Limb (tissue), 2 donors: ENCODE results near the gene CCNH.
A peak's percentile ranks its signal among the peaks of the same experiment; 100 is the strongest.

Source experiments
- DNase-seq, 2 donors: peaks; one replicate each; pipeline ENCODE4 v3.0.0-alpha.2; 2016; ENCODE audit errors: extremely low spot score in 2 of 2

The CCNH gene

GRCh38 chr5:87403899-87404298, 8.8 kb downstream of the CCNH start:
- no peak for DNase-seq

GRCh38 chr5:87403409-87403808, 9.3 kb downstream of the CCNH start:
- no peak for DNase-seq

GRCh38 chr5:87401626-87402025, 11.1 kb downstream of the CCNH start:
- DNase-seq, result no peak

- peak in 1 of 2 donors; percentile 66 for DNase-seq
Measured at GRCh38 chr5:87400305-87400899, 12.3 kb downstream of the CCNH start.

DNA sequence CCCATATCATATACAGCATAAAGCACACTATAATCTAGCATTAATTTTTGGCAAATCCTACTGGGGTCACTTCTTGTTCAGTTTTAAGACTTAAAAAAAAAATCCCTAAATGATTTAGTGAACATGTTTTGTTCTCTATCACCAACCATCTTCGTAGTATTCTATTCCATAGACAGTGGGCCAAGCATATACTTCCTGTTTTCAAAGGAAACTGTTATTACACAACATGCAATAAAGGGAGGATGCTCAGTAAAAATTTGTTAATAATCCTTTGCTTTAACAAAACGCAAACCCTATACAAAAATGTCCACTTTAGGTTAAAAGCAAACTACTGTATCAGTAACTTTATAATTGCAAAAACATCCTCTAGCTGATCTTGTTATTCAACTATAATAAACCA, 13.0 kb downstream of the CCNH start:
- no peak for DNase-seq

GRCh38 chr5:87398981-87399614, 13.6 kb downstream of the CCNH start:
- DNase-seq, result no peak

GRCh38 chr5:87394411-87395165, 18.1 kb downstream of the CCNH start:
- DNase-seq, result no peak

DNA sequence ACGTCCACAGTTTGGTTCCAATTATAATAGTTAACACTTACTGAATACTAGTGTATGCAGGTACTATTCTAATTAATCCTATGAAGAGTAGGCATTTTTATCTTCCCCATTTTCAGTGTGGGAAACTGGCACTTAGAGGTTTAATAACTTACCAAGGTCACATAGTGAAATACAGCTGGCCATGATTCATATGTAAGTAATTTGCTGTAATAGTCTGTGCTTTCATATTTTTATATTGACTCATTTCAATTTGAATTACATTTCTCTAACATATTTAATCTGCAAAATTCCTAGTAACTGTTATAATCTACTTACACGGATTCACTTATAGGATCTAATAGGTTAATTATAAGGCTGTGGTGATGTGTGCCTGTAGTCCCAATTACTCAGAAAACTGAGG, 19.4 kb downstream of the CCNH start:
- DNase-seq, result no peak

GRCh38 chr5:87392801-87393200, 19.9 kb downstream of the CCNH start:
- DNase-seq, result no peak

GRCh38 chr5:87392170-87392569, 20.6 kb downstream of the CCNH start:
- no peak for DNase-seq

GRCh38 chr5:87390576-87391199, 22.0 kb downstream of the CCNH start:
- DNase-seq, result peak in 1 of 2 donors; percentile 11

GRCh38 chr5:87390075-87390474, 22.7 kb downstream of the CCNH start:
- DNase-seq, result no peak

DNA sequence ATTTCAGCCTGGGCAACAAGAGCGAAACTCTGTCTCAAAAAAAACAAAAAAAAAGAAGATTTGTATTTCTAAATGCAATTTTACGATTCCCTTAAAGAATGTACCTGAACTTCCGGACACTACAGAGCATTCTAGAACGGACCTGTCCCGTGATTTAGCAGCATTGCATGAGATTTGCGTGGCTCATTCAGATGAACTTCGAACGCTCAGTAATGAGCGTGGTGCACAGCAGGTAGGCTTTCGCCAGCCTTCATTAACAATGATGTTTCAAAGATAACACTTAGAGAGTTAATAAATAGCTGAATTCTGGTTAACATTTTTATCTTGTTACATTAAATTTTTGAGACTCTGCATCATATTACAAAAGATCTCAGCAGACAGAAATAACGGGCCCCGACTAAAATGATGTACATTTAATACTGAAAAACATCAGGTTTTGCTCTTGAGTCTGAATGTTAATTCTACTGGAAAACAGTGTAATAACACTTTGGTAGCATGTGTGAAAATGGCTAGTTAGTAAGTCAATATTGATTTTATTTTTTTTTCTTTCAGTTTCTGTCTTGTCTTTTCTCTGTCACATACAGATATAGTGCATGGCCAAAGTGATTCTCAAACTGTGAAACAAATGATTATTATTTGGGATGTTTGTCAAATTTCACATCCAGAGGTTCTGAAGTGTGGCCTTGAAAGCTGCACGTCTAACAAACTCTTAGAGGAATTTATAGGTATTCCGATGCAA, 23.3 kb downstream of the CCNH start:
- DNase-seq, result no peak

DNA sequence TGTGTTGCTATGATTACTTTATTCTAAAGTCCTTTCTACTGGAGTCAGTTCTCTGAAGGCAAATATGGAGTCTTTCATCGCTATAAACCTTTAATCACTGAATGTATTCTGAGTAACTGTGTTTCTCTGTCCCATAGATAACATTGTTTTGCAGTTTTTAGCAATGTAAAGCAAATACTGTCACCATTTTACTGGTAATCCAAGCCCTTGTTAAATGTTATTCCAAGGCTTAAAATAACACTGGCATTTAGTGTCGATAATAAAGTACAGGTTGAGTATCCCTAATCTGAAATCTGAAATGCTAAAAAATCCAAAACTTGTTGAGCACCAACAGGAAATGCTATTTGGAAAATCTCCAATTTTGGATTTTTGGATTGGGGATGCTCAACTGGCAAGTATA, 24.6 kb downstream of the CCNH start:
- DNase-seq, result no peak

DNA sequence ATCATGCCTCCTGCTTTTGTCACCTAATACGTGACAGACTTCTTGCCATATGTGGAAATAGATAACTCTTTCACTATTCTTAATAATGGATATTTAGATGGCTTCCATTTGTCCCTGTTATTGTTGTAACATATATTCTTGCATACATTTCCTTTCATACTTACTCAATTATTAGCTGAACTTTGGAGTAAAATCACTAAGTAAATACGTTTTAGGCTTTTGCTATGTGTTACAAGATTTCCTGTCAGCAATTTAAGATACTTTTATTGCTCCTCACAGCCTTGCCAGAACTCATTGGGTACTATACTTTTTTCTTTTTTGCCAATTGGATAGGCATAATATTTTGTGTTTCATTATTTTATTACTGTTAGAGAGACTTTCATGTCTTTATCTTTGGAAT, 26.9 kb downstream of the CCNH start:
- no peak for DNase-seq

DNA sequence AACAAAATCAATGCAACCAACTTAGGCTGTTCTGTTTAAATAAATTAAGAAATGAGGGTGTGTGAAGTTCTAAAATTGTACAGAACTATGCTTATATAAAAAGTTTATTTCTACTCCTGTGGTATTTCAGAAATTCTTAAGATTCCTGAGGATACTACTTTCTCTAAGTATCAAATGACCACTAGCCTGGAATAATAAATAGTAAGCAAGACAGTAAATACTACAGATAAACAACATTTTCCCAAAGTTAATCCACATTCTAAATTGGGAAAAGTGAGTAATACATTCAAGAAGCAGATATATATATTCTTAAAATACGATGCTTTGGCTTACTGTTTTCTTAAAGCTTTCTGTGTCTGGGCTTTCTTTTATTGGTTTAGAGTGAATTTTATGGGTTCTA, 29.5 kb downstream of the CCNH start:
- DNase-seq, result no peak

- no peak for DNase-seq
Measured at GRCh38 chr5:87382224-87382623, 30.5 kb downstream of the CCNH start.

DNA sequence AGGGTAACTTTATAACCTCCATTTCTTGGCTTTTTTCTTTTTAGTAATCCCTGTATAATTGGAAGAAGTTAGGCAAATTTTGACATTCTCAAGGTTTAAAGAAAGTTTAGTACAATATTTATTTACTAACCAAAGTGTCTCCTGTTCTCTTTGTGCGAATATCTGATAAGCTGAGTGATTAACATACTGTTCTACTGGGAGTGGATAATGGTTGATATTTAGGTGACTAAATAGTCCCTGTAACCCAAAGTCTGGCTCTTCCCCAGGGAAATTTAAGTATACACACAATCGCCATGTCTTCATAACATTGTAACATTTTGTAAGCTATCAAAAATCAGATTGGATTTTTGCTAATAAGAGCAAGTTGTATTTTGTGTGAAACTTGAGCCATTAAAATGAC, 40.0 kb downstream of the CCNH start:
- DNase-seq, result no peak

DNA sequence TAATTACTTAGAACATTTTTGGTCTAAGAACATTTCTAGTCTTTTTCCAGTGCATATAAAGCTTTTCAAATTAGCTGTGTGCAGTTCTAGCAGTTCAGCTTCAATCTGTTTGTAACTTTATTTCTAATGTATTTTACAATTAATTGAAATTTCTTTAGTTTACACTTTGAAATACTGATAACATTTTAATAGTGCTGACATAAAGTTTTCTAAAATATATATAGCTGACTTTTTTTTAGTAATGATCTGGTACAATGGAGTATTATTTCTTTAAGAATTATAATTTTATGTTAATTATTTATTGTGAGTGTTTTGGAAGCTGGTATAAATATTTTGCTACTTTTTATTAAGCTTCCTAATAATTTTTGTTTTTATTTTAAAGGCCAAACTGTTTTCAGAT, 43.3 kb downstream of the CCNH start:
- DNase-seq, result no peak

- no peak for DNase-seq
Measured at GRCh38 chr5:87368601-87369000, 44.1 kb downstream of the CCNH start.

- DNase-seq, result no peak
Measured at GRCh38 chr5:87367243-87367642, 45.5 kb downstream of the CCNH start.
